ENCODE results near the gene GOLGA6L9.
"Not testable (repeated sequence)": the region's sequence is repeated elsewhere in the genome, so short reads cannot be mapped to it uniquely, and the experiment has no call there.

GRCh38 chr15:82420966-82421365, 8.7 kb upstream of the GOLGA6L9 start:
- not testable (repeated sequence) for TF ChIP-seq POLR2A, SPI1 (IDR thresholded peaks at IDR 0.05; ENCODE audit: low read depth, low read length)

All from GM12891 (cell line).